ENCODE results near the gene CCP110. TPM values are rescaled to one million over a fixed set of nuclear protein-coding genes. Genes with fewer than 3 reads are reported as not detected.
"Not testable (repeated sequence)": the region's sequence is repeated elsewhere in the genome, so short reads cannot be mapped to it uniquely, and the experiment has no call there.

CCP110 gene
- total and polyA plus RNA-seq, 8 donors = 2.3 to 67.7 (median 7.6) TPM

DNA sequence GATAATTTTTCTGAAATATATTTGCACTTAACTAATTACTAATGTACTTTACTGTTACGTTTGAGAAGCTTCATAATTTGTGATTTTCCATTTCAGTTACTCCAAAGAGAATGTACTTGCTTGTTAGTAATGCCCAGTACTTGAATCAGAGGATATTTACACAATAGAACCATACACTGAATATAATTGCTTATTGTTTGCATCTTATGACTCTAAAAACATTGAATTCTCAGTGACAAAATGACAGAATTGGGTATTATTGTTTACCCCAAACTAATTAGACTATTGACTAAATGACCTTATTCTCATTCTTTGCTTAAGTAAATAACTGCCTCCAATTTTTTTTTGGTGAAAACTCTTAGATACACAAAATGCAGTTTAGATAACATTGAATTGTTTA, 8.9 kb downstream of the CCP110 start:
- DNase-seq = no peak
- WGBS, 5 donors = 57 to 87% (median 72%) methylated on average over 1 of the region's 1 CpG
- intact Hi-C loops (cut with DNase I; ENCODE audit: low total_unique reads) = no loop called here
- no peak for TF ChIP-seq EP300 (IDR thresholded peaks at IDR 0.05)
- TF ChIP-seq, protein P1, sequence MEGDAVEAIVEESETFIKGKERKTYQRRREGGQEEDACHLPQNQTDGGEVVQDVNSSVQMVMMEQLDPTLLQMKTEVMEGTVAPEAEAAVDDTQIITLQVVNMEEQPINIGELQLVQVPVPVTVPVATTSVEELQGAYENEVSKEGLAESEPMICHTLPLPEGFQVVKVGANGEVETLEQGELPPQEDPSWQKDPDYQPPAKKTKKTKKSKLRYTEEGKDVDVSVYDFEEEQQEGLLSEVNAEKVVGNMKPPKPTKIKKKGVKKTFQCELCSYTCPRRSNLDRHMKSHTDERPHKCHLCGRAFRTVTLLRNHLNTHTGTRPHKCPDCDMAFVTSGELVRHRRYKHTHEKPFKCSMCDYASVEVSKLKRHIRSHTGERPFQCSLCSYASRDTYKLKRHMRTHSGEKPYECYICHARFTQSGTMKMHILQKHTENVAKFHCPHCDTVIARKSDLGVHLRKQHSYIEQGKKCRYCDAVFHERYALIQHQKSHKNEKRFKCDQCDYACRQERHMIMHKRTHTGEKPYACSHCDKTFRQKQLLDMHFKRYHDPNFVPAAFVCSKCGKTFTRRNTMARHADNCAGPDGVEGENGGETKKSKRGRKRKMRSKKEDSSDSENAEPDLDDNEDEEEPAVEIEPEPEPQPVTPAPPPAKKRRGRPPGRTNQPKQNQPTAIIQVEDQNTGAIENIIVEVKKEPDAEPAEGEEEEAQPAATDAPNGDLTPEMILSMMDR (IDR thresholded peaks at IDR 0.05) = no peak
- TF ChIP-seq POLR2A (IDR thresholded peaks at IDR 0.05) = no peak
- no peak for TF ChIP-seq POLR2AphosphoS5 (IDR thresholded peaks at IDR 0.05)
- H3K36me3 ChIP-seq = peaks cover 10 to 93% (median 74%) of the 10 kb centered on the region in 4 donors
- H3K27ac ChIP-seq = no peak overlapping the region
- no peak overlapping the region for H3K4me3 ChIP-seq
- no peaks in the 10 kb centered on the region for H3K27me3 ChIP-seq
- H3K9me3 ChIP-seq = no peaks in the 10 kb centered on the region
- no peaks in the 10 kb centered on the region for H3K4me1 ChIP-seq

DNA sequence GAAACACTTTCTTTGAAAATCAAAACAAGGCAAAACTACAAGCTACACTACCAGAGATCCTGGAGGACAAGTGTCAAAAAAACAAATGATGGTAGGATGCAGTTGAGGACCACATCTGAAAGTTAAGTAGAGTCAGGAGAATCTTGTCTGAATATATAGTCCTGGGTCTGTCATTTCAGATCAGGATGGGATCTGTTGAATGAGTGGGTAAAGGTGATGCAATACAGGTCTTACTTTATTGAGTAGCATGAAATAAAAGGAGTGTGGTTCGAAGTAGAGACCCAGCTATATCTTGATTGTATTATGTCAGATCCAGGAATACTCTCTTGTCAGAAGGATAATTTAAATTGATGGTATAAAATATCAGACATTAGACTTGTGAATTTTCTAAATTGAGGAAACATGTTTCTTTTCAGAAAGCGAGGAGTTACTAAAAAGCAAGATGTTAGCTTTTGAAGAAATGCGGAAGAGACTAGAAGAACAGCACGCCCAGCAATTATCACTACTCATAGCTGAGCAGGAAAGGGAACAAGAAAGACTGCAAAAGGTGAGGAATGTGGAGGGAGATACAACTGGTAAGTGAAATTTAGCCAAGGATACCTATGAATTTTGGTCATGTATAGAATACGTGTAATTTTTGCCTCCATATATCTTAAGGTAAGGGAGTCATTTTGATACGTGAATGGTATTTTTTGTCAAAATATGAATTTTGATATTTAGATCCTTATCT, 16.7 kb downstream of the CCP110 start:
- intact Hi-C loops (cut with DNase I; ENCODE audit: low total_unique reads) = no loop called here
- H3K9me3 ChIP-seq = no peaks in the 10 kb centered on the region
- H3K4me1 ChIP-seq = no peaks in the 10 kb centered on the region
- no peak overlapping the region for H3K4me3 ChIP-seq
- no peaks in the 10 kb centered on the region for H3K27me3 ChIP-seq
- no peak overlapping the region for H3K27ac ChIP-seq
- H3K36me3 ChIP-seq = peaks cover 32 to 97% (median 90%) of the 10 kb centered on the region in 4 donors
- no peak for DNase-seq
- WGBS, 5 donors = 94 to 98% (median 96%) methylated on average over 6 of the region's 6 CpGs
- TF ChIP-seq POLR2AphosphoS5 (IDR thresholded peaks at IDR 0.05) (no peak), POLR2A (IDR thresholded peaks at IDR 0.05) (no peak), EP300 (IDR thresholded peaks at IDR 0.05) (no peak)
- TF ChIP-seq, protein P1 (IDR thresholded peaks at IDR 0.05) = no peak

DNA sequence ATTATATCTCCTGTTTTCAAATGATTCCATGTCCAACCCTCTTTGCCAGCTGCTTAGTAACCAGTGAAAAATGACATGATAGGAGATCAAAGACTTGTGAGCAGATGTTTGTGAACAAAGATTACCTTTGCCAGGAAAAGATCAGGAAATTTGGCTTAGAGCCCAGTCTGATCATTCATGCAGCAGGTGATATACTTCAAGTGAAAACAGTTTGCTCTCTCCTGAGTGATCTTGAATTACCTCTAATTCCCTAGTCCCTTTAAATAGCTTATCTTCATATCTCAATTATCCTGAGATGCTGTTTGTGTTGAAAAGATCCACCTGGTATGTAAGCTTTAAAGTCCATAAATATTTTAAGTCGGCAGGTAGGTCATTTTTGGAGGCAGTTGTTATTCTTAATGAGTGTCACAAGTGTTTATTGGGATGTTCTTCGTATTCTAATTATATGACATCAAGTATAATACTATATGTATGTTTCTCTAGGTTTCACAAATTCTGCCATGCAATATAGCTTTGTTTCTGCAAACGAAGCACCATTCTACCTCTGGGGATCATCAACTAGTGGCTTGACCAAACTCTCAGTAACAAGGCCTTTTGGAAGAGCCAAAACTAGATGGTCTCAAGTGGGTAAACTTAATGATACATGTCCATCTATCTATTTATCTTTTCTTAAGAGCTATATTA, 18.5 kb downstream of the CCP110 start:
- intact Hi-C loops (cut with DNase I; ENCODE audit: low total_unique reads) = no loop called here
- no peak for TF ChIP-seq POLR2A (IDR thresholded peaks at IDR 0.05)
- no peak for TF ChIP-seq EP300 (IDR thresholded peaks at IDR 0.05)
- Histone ChIP-seq H3K27me3 (no peaks in the 10 kb centered on the region), H3K4me3 (no peak overlapping the region), H3K36me3 (peaks cover 24 to 97% (median 93%) of the 10 kb centered on the region in 4 donors), H3K27ac (no peak overlapping the region), H3K9me3 (no peaks in the 10 kb centered on the region), H3K4me1 (no peaks in the 10 kb centered on the region)
- 72 to 81% (median 74%) methylated on average over 3 of the region's 3 CpGs for WGBS, 5 donors
- peak in 1 of 2 donors; percentile 54 for DNase-seq

DNA sequence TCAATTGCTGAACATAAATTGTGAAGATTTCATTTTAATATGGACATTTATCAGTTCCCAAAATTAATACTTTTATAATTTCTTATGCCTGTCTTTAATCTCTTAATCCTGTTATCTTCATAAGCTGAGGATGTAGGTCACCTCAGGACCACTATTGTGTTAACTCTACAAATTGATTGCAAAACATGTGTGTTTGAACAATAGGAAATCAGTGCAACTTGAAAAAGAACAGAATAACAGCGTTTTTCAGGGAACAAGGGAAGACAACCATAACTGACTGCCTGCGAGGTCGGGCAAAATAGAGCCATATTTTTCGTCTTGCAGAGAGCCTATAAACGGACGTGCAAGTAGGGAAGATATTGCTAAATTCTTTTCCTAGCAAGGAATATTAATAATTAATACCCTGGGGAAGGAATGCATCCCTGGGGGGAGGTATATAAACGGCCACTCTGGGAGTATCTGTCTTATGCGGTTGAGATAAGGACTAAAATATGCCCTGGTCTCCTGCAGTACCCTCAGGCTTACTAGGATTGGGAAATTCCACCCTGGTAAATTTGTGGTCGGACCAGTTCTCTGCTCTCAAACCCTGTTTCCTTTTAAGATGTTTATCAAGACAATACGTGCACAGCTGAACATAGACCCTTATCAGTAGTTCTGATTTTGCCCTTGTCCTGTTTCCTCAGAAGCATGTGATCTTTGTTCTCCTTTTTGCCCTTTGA, 19.7 kb downstream of the CCP110 start:
- WGBS, 5 donors = 71 to 80% (median 76%) methylated on average over 10 of the region's 10 CpGs
- intact Hi-C loops (cut with DNase I; ENCODE audit: low total_unique reads); H3K27ac ChIP-seq; H3K4me3 ChIP-seq; H3K4me1 ChIP-seq; H3K27me3 ChIP-seq; DNase-seq; H3K9me3 ChIP-seq: not testable (repeated sequence)
- H3K36me3 ChIP-seq = peaks cover 22 to 100% (median 94%) of the 10 kb centered on the region in 4 donors

DNA sequence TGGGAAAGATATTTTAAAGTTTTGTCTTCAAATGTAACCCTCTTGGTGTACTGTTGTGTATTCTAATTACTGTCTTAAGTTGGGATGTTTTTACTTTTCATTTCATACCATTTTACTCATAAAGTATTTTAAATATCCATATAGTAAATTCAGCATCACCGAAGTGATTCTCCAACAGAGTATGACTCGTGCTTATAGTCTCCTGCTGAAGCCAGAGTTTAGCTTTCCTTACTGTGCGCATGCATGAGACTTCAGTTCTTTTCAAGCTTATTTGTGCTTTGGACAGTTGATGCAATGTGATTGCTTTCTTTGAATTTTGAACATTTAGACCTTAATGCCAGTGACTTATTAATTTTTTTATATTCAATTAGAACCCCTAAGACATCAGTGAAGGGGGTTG, 24.4 kb downstream of the CCP110 start:
- Histone ChIP-seq H3K4me3 (no peak overlapping the region), H3K27me3 (no peaks in the 10 kb centered on the region), H3K27ac (no peak overlapping the region), H3K9me3 (no peaks in the 10 kb centered on the region), H3K4me1 (no peaks in the 10 kb centered on the region), H3K36me3 (peaks cover 7 to 90% (median 86%) of the 10 kb centered on the region in 4 donors)
- intact Hi-C loops (cut with DNase I; ENCODE audit: low total_unique reads) = no loop called here
- no peak for DNase-seq
- 90 to 96% (median 92%) methylated on average over 3 of the region's 3 CpGs for WGBS, 5 donors
- no peak for TF ChIP-seq POLR2AphosphoS5 (IDR thresholded peaks at IDR 0.05)
- TF ChIP-seq, protein P1 (IDR thresholded peaks at IDR 0.05) = no peak
- TF ChIP-seq POLR2A (IDR thresholded peaks at IDR 0.05) = no peak

Measured in stomach (tissue), 9 donors.